ENCODE results near the gene NMRK1.
A peak's percentile ranks its signal among the peaks of the same experiment; 100 is the strongest.

Gene NMRK1

GRCh38 chr9:75087824-75088645, at the start of gene NMRK1, which contains the start of gene OSTF1:
TSS of gene NMRK1 (minus strand) at chr9:75088155. CDS start at chr9:75083115, 5,040 bp downstream.
TSS of gene OSTF1 (plus strand) at chr9:75088514. CDS start at chr9:75088693, 179 bp downstream.
- peak; percentile 81 to 84 for DNase-seq (ENCODE audit: low read depth in 2 of 2)

DNA sequence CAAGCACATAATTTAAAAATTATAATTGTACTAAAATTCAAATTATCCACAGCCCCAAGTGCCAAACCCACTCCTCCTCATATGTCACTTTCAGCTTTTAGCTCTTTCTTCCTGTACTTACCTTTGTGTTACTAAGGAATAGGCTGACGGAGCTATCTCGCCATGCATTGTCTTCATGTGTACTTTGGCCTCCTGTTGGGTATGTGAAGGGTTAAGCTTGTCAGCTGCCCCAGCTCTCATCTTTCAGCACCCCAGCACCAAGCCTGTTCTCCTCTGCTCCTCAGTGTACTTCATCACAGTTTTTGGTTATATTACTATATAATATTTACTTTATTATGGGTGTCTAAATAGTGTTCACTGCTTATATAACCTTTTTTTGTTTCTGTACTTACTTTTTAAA, 46.5 kb upstream of the NMRK1 start:
- DNase-seq (ENCODE audit: low read depth in 2 of 2) = no peak

DNA sequence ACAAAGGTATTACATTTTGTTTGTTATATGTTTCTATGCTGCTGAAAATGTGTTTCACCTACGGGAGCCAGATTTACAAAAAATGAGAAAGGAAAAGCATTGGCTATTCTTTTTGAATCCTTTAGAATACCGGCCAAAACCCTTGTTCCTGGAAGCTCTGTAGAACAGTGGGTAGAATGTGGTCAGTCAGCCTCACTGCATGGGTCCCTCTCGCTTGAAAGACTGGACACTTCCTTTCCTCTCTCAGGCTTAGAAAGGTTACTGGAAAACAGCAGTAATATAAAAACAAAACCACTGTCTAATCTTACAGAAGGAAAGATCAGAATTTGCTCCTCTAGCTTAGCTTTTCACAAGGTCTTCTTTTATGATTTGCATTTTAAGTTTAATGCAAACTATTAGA, 45.4 kb upstream of the NMRK1 start:
- DNase-seq (ENCODE audit: low read depth in 2 of 2) = no peak

DNA sequence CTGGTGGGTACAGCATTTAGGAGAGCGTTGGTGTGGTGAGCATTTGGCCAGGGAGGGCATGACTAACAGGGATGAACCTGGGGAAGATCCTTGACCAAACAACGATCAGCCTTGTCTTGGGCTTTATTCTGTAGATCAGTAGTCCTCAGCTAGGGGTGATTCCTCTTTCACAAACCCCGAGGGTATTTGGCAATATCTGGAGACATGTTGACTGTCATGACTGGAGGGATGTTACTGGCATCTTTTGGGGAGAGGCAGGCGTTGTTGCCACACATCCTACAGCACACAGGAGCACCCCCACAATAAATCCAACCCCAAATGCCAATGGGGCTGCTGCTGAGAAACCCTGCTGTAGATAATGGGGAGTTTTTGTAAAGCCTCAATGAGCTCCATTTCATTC, 44.3 kb upstream of the NMRK1 start:
- no peak for DNase-seq (ENCODE audit: low read depth in 2 of 2)

- DNase-seq (ENCODE audit: low read depth in 2 of 2) = no peak
Observed at GRCh38 chr9:75131700-75132099, 43.7 kb upstream of the NMRK1 start.

DNA sequence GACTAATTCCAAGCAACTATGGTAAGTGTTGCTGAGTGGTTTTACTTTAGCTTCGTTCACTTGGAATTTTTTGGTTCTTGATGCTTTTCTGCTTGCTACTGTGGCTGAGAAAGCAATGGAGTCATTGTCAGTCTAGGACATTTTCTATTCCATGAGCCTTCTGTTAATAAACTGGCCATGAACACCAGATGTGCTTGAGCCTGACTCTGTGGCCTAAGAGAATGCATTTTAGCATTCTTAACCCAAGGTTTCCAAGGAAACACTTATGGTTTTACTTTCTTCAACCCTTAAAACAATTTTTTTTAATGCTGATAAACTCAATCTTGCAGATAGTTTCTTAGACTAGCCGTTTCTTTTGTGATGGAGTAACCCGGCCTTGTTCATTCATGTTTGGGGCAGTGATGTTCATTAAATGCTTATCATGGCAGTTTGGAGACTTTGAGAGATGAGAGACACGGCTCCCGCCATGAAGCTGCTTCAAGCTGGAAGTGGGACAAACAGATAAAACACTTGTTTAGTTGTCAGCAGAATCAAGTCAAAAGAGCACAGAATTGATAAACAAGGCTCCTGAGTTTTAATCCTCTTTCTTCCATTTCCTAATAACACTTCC, 42.8 kb upstream of the NMRK1 start:
- no peak for DNase-seq (ENCODE audit: low read depth in 2 of 2)

DNA sequence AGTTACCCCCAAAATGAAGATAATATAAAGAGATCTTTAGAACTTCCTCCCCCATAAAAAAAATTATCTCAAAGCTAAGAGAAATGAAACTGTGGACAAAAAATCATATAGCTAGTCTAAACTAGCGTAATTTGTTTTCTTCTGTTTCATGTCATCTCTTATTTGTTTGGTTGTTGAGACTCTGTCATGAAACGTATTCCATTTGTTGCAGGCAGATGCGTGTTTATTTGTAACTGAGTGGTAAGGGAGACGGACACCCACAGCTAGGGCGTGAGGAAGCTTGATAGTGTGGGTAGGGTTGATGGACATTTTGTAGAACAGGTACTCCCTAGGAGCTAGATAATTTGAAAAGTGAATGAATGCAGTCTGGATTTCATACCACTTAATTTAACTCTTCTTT, 42.2 kb upstream of the NMRK1 start:
- no peak for DNase-seq (ENCODE audit: low read depth in 2 of 2)

DNA sequence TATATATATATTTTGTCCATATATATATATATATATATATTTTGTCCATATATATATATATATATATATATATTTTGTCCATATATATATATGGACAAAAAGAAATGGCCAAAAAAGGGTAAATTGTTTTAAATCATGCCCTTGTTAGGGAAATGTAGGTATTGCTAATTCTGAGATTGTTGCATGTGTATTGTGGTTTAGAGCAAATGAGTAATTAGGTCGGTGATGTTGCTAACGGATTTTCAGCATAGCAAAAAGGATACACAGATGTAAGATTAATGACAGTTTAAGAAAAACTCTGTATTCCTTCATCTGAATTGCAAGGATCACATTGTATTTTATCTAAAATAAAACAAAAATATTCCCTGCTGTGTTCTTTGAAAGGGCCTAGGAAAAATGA, 40.6 kb upstream of the NMRK1 start:
- DNase-seq (ENCODE audit: low read depth in 2 of 2) = no peak

DNA sequence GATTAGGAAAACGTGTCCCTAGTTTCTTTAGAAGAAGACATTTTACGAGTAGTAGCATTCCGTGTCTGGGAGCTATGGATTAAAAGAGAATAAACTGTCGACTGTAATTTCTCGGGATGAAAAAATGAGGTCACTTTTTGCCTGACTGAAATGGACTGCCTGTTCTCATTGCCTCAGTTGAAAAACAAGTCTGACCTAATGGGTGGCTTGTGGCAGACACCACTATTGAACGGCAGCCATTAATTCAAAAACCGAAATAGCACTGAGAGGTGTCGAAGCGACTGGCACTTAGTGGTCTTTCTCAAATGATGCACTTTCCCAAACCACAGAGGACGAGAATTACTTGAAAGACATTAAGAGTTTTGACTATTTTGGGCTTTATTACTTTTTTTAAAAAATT, 35.7 kb upstream of the NMRK1 start:
- DNase-seq (ENCODE audit: low read depth in 2 of 2) = no peak

DNA sequence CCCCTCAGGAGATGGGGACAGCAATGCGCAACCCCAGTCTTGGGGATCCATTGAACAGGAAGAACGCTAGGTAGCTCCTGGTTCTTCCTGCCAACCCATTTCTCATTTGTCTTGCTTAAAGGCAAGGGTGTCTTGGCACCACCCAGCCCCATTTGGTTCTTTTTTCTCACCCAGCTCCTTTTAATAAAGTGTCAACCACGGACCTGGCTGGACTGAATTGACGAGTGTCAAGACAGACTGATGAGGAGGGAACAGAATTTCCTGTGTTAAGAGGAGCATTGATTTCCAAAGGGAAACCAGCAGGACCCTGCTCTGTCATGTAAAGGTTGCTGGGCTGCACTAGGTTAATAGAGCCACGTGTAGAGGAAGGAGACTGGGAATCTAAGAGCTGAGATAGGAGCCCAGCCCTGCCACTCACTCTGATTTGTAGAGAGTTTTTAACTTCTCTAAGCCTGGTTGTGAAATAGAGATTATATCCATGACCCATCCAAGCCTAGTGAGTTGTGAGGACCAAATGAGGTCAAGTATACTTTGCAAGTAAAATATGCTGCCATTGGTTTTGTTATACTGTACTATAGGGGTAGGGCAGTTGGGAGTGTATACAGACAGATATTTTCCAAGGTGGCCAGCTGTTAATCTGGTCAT, 34.1 kb upstream of the NMRK1 start:
- no peak for DNase-seq (ENCODE audit: low read depth in 2 of 2)

- no peak for DNase-seq (ENCODE audit: low read depth in 2 of 2)
Observed at GRCh38 chr9:75120686-75121085, 32.7 kb upstream of the NMRK1 start.

DNA sequence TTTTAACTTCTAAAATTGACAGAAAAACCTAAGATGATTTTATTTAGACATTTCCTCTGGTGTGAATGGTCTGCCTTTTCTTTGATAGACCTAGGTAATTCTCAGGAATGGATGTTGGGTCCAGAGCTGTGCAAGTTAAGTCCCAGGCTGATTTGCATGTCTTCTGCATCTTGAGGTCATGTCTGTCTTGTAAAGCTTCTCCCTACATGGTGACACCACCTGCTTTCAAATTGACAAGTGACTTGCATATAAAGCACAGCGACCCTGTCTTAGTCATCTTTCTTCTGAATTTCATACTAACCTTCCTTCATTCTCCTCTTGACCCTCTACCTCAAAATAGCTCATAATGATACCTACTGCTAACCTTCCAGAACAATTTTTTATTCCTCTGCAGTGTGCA, 29.6 kb upstream of the NMRK1 start:
- DNase-seq (ENCODE audit: low read depth in 2 of 2) = no peak

DNA sequence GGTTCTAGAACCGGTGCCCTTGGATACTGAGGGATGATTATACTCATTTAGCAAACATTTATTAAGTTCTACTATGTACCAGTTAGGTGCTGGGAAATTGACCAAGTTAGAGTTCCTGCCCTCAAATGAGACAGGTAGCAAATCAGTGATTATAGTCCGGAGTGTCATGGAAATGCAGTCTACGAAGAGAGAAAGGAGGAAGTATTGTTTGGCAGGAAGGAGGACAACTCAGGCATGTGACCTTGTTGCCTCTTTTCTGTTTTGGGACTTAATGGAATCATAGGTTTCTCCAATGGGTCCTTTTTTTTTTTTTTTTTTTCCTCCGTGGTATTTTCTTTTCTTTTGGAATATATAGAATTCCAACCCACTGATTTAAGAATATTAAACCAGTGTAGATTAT, 28.4 kb upstream of the NMRK1 start:
- no peak for DNase-seq (ENCODE audit: low read depth in 2 of 2)

DNA sequence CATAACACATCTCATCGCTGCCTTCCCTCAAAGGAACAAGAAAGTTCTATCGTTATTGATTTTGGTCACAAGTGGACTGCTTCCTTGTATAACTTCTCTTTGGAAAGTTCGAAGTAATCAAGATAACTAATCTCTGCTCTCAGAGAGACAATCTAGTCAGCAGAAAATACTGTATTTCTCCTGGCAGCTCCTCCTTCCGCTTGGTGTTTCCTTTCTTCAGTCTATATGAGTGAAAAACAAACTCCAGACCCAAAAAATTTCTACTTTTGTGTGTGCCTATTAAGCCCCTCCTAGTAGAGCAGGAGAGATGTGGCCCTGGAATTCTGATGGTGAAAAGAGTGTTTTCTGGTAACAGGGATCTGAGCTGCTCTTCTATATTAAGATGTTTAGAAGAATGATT, 24.8 kb upstream of the NMRK1 start:
- DNase-seq (ENCODE audit: low read depth in 2 of 2) = no peak

DNA sequence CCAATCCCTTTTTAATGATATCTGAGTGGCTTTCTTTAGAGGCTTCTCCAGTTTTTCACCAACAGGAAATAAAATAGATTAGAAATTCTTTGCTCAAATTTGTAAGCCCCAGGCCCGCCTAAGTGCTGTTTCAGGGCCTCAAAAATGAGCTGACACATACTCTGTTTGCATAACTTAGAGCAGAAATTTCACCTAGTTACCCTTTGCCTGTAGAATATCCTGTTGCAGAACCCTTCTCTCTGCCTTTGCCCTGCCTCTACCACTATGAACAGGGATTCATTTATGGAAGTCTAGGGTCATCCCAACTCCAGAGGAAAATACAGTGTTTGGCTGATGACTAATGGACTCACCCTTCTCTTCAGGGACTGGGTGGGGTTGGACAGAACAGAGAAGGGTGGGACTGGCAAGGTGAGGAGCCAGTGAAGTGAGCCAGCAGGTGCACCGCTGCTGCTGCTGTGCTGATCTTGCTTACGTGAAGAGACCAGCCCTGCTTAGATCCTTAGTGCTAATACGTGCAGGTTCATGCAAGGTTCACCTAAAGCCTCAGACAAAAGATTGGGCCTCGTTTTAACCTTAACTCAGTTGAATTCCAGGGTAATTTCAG, 23.2 kb upstream of the NMRK1 start:
- DNase-seq (ENCODE audit: low read depth in 2 of 2) = no peak

GRCh38 chr9:75109210-75109839, 21.4 kb upstream of the NMRK1 start:
- DNase-seq (ENCODE audit: low read depth in 2 of 2) = no peak

DNA sequence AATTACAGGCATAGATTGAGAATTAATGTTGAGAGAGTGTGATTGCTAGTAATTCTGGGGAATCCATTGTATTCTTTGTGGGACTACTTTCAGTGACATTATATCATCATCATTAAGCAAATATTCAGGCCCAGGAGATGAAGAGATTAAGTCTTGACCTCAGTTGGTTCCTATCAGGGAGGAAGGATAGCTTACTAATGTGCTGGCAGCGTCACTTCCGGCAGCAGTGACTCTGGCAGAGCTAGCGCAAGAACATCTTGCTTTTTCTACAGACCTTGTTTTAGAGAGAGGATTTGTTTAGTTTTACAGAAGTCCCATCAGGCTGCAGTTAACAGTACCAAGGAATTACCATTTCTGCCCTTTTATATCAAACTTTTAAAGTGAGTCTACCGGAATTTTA, 20.6 kb upstream of the NMRK1 start:
- DNase-seq (ENCODE audit: low read depth in 2 of 2) = no peak

- DNase-seq (ENCODE audit: low read depth in 2 of 2) = no peak
Observed at GRCh38 chr9:75106857-75107256, 18.9 kb upstream of the NMRK1 start.

GRCh38 chr9:75105841-75106240, 17.9 kb upstream of the NMRK1 start:
- DNase-seq (ENCODE audit: low read depth in 2 of 2) = no peak

- no peak for DNase-seq (ENCODE audit: low read depth in 2 of 2)
Observed at GRCh38 chr9:75105019-75105540, 17.1 kb upstream of the NMRK1 start.

DNA sequence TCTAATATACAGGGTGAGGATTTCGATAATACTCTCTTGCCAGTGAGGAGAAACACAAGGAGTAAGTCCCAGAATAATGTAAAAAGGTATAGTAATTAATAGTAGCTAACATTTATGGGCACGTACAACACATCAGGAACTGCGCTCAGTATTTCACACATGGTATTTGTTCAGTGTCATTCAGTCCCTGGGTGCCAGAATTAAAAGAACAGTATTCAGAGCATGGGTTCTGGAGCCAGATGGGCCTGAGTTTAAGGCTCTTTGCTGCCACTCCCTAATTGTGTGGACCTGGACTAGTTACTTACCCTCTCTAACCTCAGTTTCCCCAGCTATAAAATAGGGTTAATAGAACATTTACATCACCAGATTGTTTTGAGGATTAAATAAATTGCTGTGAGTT, 16.7 kb upstream of the NMRK1 start:
- no peak for DNase-seq (ENCODE audit: low read depth in 2 of 2)
